Mesenchymal stem cell (in vitro differentiated cells and primary cell): ENCODE measurements around the gene AOPEP.

Experiments
- DNase-seq: peaks from one replicate; pipeline ENCODE4 v3.0.0-alpha.2; 2013
- H2AFZ ChIP-seq: one replicate; pipeline ENCODE4 v1.6.1; 2013; ENCODE audit warnings: low read depth, mild to moderate bottlenecking, control low read depth, inconsistent platforms, low read length, moderate library complexity
- H2AK5ac ChIP-seq: 2 replicates; pipeline ENCODE4 v1.6.1; 2013; ENCODE audit warnings: low read length, moderate library complexity, mild to moderate bottlenecking, inconsistent platforms; ENCODE audit not compliant: severe bottlenecking
- H2BK120ac ChIP-seq: one replicate; pipeline ENCODE4 v1.6.1; 2013; ENCODE audit warnings: low read depth, mild to moderate bottlenecking, inconsistent platforms, low read length, moderate library complexity
- H2BK12ac ChIP-seq, 2 experiments: one replicate each; pipeline ENCODE4 v1.6.1; 2013; ENCODE audit warnings: inconsistent platforms in 2 of 2, low read length in 2 of 2, mild to moderate bottlenecking in 2 of 2, moderate library complexity in 2 of 2, control low read depth in 1 of 2
- H2BK15ac ChIP-seq: one replicate; pipeline ENCODE4 v1.6.1; 2013; ENCODE audit warnings: mild to moderate bottlenecking, low read depth, inconsistent platforms; ENCODE audit not compliant: poor library complexity, severe bottlenecking
- H2BK5ac ChIP-seq: 2 replicates; pipeline ENCODE4 v1.6.1; 2013; ENCODE audit warnings: low read depth, mild to moderate bottlenecking, low read length, control low read depth, inconsistent platforms; ENCODE audit not compliant: poor library complexity, severe bottlenecking
- H3K14ac ChIP-seq, 2 experiments: one replicate each; pipeline ENCODE4 v1.6.1; 2013; ENCODE audit warnings: inconsistent platforms in 2 of 2, low read length in 2 of 2, control low read depth in 1 of 2, mild to moderate bottlenecking in 1 of 2, moderate library complexity in 1 of 2
- H3K18ac ChIP-seq, 2 experiments: one replicate each; pipeline ENCODE4 v1.6.1; 2013; ENCODE audit warnings: inconsistent platforms in 2 of 2, low read length in 2 of 2, control low read depth in 1 of 2, low read depth in 1 of 2, mild to moderate bottlenecking in 1 of 2
- H3K23ac ChIP-seq, 2 experiments: one replicate each; pipeline ENCODE4 v1.6.1; 2013; ENCODE audit warnings: inconsistent platforms in 2 of 2, low read length in 2 of 2, mild to moderate bottlenecking in 2 of 2, moderate library complexity in 2 of 2, control low read depth in 1 of 2
- H3K27ac ChIP-seq: 2 replicates; pipeline ENCODE4 v1.5.1; 2013; ENCODE audit warnings: mild to moderate bottlenecking, moderate library complexity, low read length, control low read depth, inconsistent platforms; ENCODE audit not compliant: poor library complexity, severe bottlenecking
- H3K27me3 ChIP-seq, 2 experiments: 2 replicates each; pipeline versions ENCODE4 v1.6.1 to v1.7.0; 2013; ENCODE audit warnings: low read length in 2 of 2, mild to moderate bottlenecking in 2 of 2, moderate library complexity in 2 of 2, control low read depth in 1 of 2, inconsistent platforms in 1 of 2; ENCODE audit not compliant: control insufficient read depth in 1 of 2, insufficient read depth in 1 of 2
- H3K36me3 ChIP-seq, 2 experiments: 2 replicates each; pipeline versions ENCODE4 v1.6.1 to v1.7.0; 2013; ENCODE audit warnings: low read length in 2 of 2, control low read depth in 1 of 2, inconsistent platforms in 1 of 2, low read depth in 1 of 2, mild to moderate bottlenecking in 1 of 2; ENCODE audit not compliant: insufficient read depth in 2 of 2, control insufficient read depth in 1 of 2
- H3K4ac ChIP-seq, 2 experiments: one replicate each; pipeline ENCODE4 v1.6.1; 2013; ENCODE audit warnings: inconsistent platforms in 2 of 2, low read length in 2 of 2, mild to moderate bottlenecking in 2 of 2, moderate library complexity in 2 of 2, control low read depth in 1 of 2, low read depth in 1 of 2
- H3K4me1 ChIP-seq: 2 replicates; pipeline ENCODE4 v1.6.1; 2013; ENCODE audit warnings: low read depth, low read length, control low read depth; ENCODE audit not compliant: control insufficient read depth, insufficient read depth
- H3K4me2 ChIP-seq: 2 replicates; pipeline ENCODE4 v1.6.1; 2013; ENCODE audit warnings: low read length, mild to moderate bottlenecking, inconsistent platforms; ENCODE audit not compliant: poor library complexity, severe bottlenecking
- H3K4me3 ChIP-seq, 2 experiments: 2 replicates each; pipeline versions ENCODE4 v1.5.1 to v1.7.0; 2013; ENCODE audit warnings: low read length in 2 of 2, mild to moderate bottlenecking in 2 of 2, control low read depth in 1 of 2, low read depth in 1 of 2; ENCODE audit not compliant: insufficient read depth in 1 of 2
- H3K79me1 ChIP-seq: replicated peaks from 2 replicates; pipeline ENCODE4 v1.6.1; 2013; ENCODE audit warnings: mild to moderate bottlenecking, control low read depth, low read length, inconsistent platforms; ENCODE audit not compliant: poor library complexity, severe bottlenecking
- H3K9ac ChIP-seq: 2 replicates; pipeline ENCODE4 v1.7.0; 2013; ENCODE audit warnings: mild to moderate bottlenecking, low read length, moderate library complexity
- H3K9me3 ChIP-seq: 2 replicates; pipeline ENCODE4 v1.7.0; 2013; ENCODE audit warnings: mild to moderate bottlenecking, low read length; ENCODE audit not compliant: control insufficient read depth
- H4K8ac ChIP-seq: one replicate; pipeline ENCODE4 v1.6.1; 2013; ENCODE audit warnings: inconsistent platforms, mild to moderate bottlenecking, low read length, moderate library complexity
- H4K91ac ChIP-seq: one replicate; pipeline ENCODE4 v1.6.1; 2013; ENCODE audit warnings: mild to moderate bottlenecking, low read length, inconsistent platforms
- WGBS: methylation state at CpG from one replicate; pipeline ENCODE4 v1.1.7; 2013; ENCODE audit warnings: mixed read lengths; 5-methylcytosine and 5-hydroxymethylcytosine counted together

Gene AOPEP

GRCh38 chr9:95082401-95083084 lies 356.0 kb downstream of the AOPEP start:
- H3K9me3 ChIP-seq: no peaks in the 10 kb centered on the region
- no peak overlapping the region for H3K27ac ChIP-seq
- no peak overlapping the region for H3K4me3 ChIP-seq
- H2AK5ac ChIP-seq: no peak overlapping the region
- no peak overlapping the region for H2BK120ac ChIP-seq
- no peak overlapping the region for H2BK12ac ChIP-seq
- no peak overlapping the region for H3K4me2 ChIP-seq
- no peak overlapping the region for H2AFZ ChIP-seq
- no peak overlapping the region for H3K9ac ChIP-seq
- H2BK5ac ChIP-seq: no peak overlapping the region
- no peak overlapping the region for H4K8ac ChIP-seq
- H3K4ac ChIP-seq: no peak overlapping the region
- no peak overlapping the region for H3K18ac ChIP-seq
- H3K36me3 ChIP-seq: peaks cover 73 to 80% of the 10 kb centered on the region in 2 experiments
- WGBS: 98% methylated on average over 18 of the region's 18 CpGs
- H3K4me1 ChIP-seq: peaks cover 12% of the 10 kb centered on the region
- H2BK15ac ChIP-seq: no peak overlapping the region
- H3K79me1 ChIP-seq: peaks cover 41% of the 10 kb centered on the region
- no peak overlapping the region for H3K14ac ChIP-seq
- no peaks in the 10 kb centered on the region for H3K27me3 ChIP-seq
- H3K23ac ChIP-seq: no peak overlapping the region
- DNase-seq: no peak
- H4K91ac ChIP-seq: no peak overlapping the region

GRCh38 chr9:95083086-95083768 lies 356.7 kb downstream of the AOPEP start:
- Histone ChIP-seq H3K4me3 (no peak overlapping the region), H3K79me1 (peaks cover 42% of the 10 kb centered on the region), H3K36me3 (peaks cover 74 to 82% of the 10 kb centered on the region in 2 experiments), H2BK5ac (no peak overlapping the region), H2BK12ac (no peak overlapping the region), H2AFZ (no peak overlapping the region), H2AK5ac (no peak overlapping the region), H3K27me3 (no peaks in the 10 kb centered on the region), H4K8ac (peak overlapping the region; percentile 45), H3K4me2 (no peak overlapping the region), H3K27ac (no peak overlapping the region), H2BK120ac (no peak overlapping the region), H3K18ac (no peak overlapping the region), H3K4ac (no peak overlapping the region), H3K4me1 (peaks cover 14% of the 10 kb centered on the region), H3K14ac (peak overlapping the region in 1 of 2 experiments; percentile 41), H4K91ac (peak overlapping the region; percentile 67), H3K9ac (no peak overlapping the region), H3K9me3 (no peaks in the 10 kb centered on the region), H3K23ac (no peak overlapping the region), H2BK15ac (no peak overlapping the region)
- 95% methylated on average over 37 of the region's 39 CpGs for WGBS
- DNase-seq: no peak

GRCh38 chr9:95084254-95084934 lies 357.9 kb downstream of the AOPEP start:
- H3K18ac ChIP-seq: no peak overlapping the region
- H4K8ac ChIP-seq: no peak overlapping the region
- H3K36me3 ChIP-seq: peaks cover 67 to 85% of the 10 kb centered on the region in 2 experiments
- H3K4ac ChIP-seq: no peak overlapping the region
- no peak overlapping the region for H3K23ac ChIP-seq
- no peak overlapping the region for H3K4me2 ChIP-seq
- H2AFZ ChIP-seq: no peak overlapping the region
- no peak overlapping the region for H3K27ac ChIP-seq
- DNase-seq: no peak
- H3K4me3 ChIP-seq: no peak overlapping the region
- no peak overlapping the region for H2AK5ac ChIP-seq
- 98% methylated on average over 18 of the region's 19 CpGs for WGBS
- peak overlapping the region; percentile 18 for H4K91ac ChIP-seq
- no peak overlapping the region for H3K9ac ChIP-seq
- no peak overlapping the region for H2BK5ac ChIP-seq
- H2BK120ac ChIP-seq: no peak overlapping the region
- no peaks in the 10 kb centered on the region for H3K27me3 ChIP-seq
- no peaks in the 10 kb centered on the region for H3K9me3 ChIP-seq
- H3K4me1 ChIP-seq: peaks cover 18% of the 10 kb centered on the region
- no peak overlapping the region for H2BK15ac ChIP-seq
- H3K79me1 ChIP-seq: peaks cover 46% of the 10 kb centered on the region
- H3K14ac ChIP-seq: no peak overlapping the region
- no peak overlapping the region for H2BK12ac ChIP-seq
